ENCODE results near the gene UBE2J2.

Gene UBE2J2

GRCh38 chr1:1281533-1282321, 8.1 kb upstream of the UBE2J2 start:
- DNase-seq (ENCODE audit: low read depth in 2 of 2) = no peak

- DNase-seq (ENCODE audit: low read depth in 2 of 2) = no peak
Measured at GRCh38 chr1:1280782-1281481, 7.3 kb upstream of the UBE2J2 start.

- no peak for DNase-seq (ENCODE audit: low read depth in 2 of 2)
Measured at GRCh38 chr1:1279028-1279427, 5.4 kb upstream of the UBE2J2 start.

- DNase-seq (ENCODE audit: low read depth in 2 of 2) = no peak
Measured at GRCh38 chr1:1278620-1279019, 5.0 kb upstream of the UBE2J2 start.

- DNase-seq (ENCODE audit: low read depth in 2 of 2) = no peak
Measured at GRCh38 chr1:1275836-1276235, 2.2 kb upstream of the UBE2J2 start.

GRCh38 chr1:1274931-1275431, 1.3 kb upstream of the UBE2J2 start:
- no peak for DNase-seq (ENCODE audit: low read depth in 2 of 2)

- no peak for DNase-seq (ENCODE audit: low read depth in 2 of 2)
Measured at GRCh38 chr1:1274299-1274930, 761 bp upstream of the UBE2J2 start.

- no peak for DNase-seq (ENCODE audit: low read depth in 2 of 2)
Measured at GRCh38 chr1:1273209-1273511, 494 bp downstream of the UBE2J2 start.

GRCh38 chr1:1272341-1273208, 1.1 kb downstream of the UBE2J2 start:
- no peak for DNase-seq (ENCODE audit: low read depth in 2 of 2)

- DNase-seq (ENCODE audit: low read depth in 2 of 2) = no peak
Measured at GRCh38 chr1:1270813-1271212, 2.8 kb downstream of the UBE2J2 start.

- no peak for DNase-seq (ENCODE audit: low read depth in 2 of 2)
Measured at GRCh38 chr1:1268284-1268682, 5.4 kb downstream of the UBE2J2 start.

GRCh38 chr1:1267488-1268283, 6.0 kb downstream of the UBE2J2 start:
- no peak for DNase-seq (ENCODE audit: low read depth in 2 of 2)

GRCh38 chr1:1264868-1265272, 8.8 kb downstream of the UBE2J2 start:
- no peak for DNase-seq (ENCODE audit: low read depth in 2 of 2)

- no peak for DNase-seq (ENCODE audit: low read depth in 2 of 2)
Measured at GRCh38 chr1:1264026-1264425, 9.6 kb downstream of the UBE2J2 start.

GRCh38 chr1:1262758-1263157, 10.9 kb downstream of the UBE2J2 start:
- DNase-seq (ENCODE audit: low read depth in 2 of 2) = no peak

GRCh38 chr1:1262071-1262470, 11.6 kb downstream of the UBE2J2 start:
- DNase-seq (ENCODE audit: low read depth in 2 of 2) = no peak

GRCh38 chr1:1260843-1261560, 12.7 kb downstream of the UBE2J2 start:
- no peak for DNase-seq (ENCODE audit: low read depth in 2 of 2)

GRCh38 chr1:1259951-1260600, 13.6 kb downstream of the UBE2J2 start:
- DNase-seq (ENCODE audit: low read depth in 2 of 2) = no peak

GRCh38 chr1:1259540-1259939, 14.1 kb downstream of the UBE2J2 start:
- no peak for DNase-seq (ENCODE audit: low read depth in 2 of 2)

GRCh38 chr1:1259119-1259488, 14.6 kb downstream of the UBE2J2 start:
- no peak for DNase-seq (ENCODE audit: low read depth in 2 of 2)
